Osteoblast (primary cell): ENCODE data around the gene TMEM115. TPM values are rescaled to one million over a fixed set of nuclear protein-coding genes. Genes with fewer than 3 reads are reported as not detected.

Experiments used
- DNase-seq: peaks from one replicate; pipeline ENCODE4 v3.0.0; 2011; ENCODE audit warnings: low spot score, mixed read lengths; ENCODE audit not compliant: insufficient read length; ENCODE audit errors: missing footprints
- H2AFZ ChIP-seq: 2 replicates; pipeline ENCODE4 v1.6.0; 2011; ENCODE audit warnings: mild to moderate bottlenecking, low read length
- H3K27ac ChIP-seq: 2 replicates; pipeline ENCODE4 v1.5.1; 2011; ENCODE audit warnings: mild to moderate bottlenecking, low read depth, low read length, moderate library complexity
- H3K27me3 ChIP-seq: 2 replicates; pipeline ENCODE4 v1.6.0; 2012; ENCODE audit warnings: mild to moderate bottlenecking, control low read depth, inconsistent platforms, low read length, moderate library complexity; ENCODE audit not compliant: insufficient read depth
- H3K36me3 ChIP-seq: 2 replicates; pipeline ENCODE4 v1.5.1; 2011; ENCODE audit warnings: mild to moderate bottlenecking, low read length, control low read depth, moderate library complexity; ENCODE audit not compliant: insufficient read depth
- H3K4me1 ChIP-seq: 2 replicates; pipeline ENCODE4 v1.5.1; 2011; ENCODE audit warnings: mild to moderate bottlenecking, low read length, control low read depth, moderate library complexity; ENCODE audit not compliant: insufficient read depth
- H3K4me2 ChIP-seq: 2 replicates; pipeline ENCODE4 v1.6.0; 2011; ENCODE audit warnings: mild to moderate bottlenecking, low read length; ENCODE audit not compliant: insufficient read depth
- H3K4me3 ChIP-seq: fragments of 200-600 bp; sonication (generic); 3 replicates; pipeline ENCODE4 v1.5.1; 2012; ENCODE audit warnings: mild to moderate bottlenecking, low read length, inconsistent platforms; ENCODE audit not compliant: insufficient read depth
- H3K79me2 ChIP-seq: 2 replicates; pipeline ENCODE4 v1.6.0; 2012; ENCODE audit warnings: mild to moderate bottlenecking, low read length, control low read depth, inconsistent platforms; ENCODE audit not compliant: insufficient read depth
- H3K9me3 ChIP-seq: 2 replicates; pipeline ENCODE4 v1.5.1; 2011; ENCODE audit warnings: low read depth, low read length, control low read depth
- H4K20me1 ChIP-seq: 2 replicates; pipeline ENCODE4 v1.6.0; 2012; ENCODE audit warnings: mild to moderate bottlenecking, low read length, control low read depth; ENCODE audit not compliant: insufficient read depth
- total RNA-seq: library from RNA; depleted of rRNA; stranded (reverse); fragments of >200 nt; gene quantifications from 2 replicates; pipeline ENCODE4 v1.2.3, GENCODE V29; 2012
- TF ChIP-seq, protein P1 (sequence below): IDR thresholded peaks from 2 replicates; pipeline ENCODE4 v1.5.1; 2011; ENCODE audit warnings: mild to moderate bottlenecking, low read depth, low read length, moderate library complexity; ENCODE audit errors: extremely low read depth

The TMEM115 gene
- total RNA-seq, 1 donor = 73.1 TPM

DNA sequence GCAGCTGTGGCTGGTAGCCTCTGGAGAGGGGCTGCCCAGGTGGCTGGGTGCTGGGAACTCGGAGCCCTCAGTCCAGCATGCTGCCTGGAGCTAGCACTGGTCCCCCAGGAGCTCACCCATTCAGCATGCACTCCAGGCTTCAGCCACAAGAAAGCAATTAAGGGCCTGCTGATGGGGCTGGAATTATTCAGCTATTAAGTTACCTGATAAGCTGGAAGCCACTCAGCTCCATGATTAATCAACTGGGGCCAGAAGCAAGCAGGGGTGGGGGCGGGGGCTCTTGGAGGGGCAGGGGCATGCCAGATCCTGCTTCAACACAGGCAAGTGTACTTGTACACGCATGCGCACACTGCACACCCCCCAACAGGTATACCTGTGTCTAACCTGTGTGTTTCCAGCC lies 22.1 kb upstream of the TMEM115 start:
- no peaks in the 10 kb centered on the region for H3K4me1 ChIP-seq
- H3K9me3 ChIP-seq = no peaks in the 10 kb centered on the region
- no peaks in the 10 kb centered on the region for H3K79me2 ChIP-seq
- H3K36me3 ChIP-seq = no peaks in the 10 kb centered on the region
- no peak overlapping the region for H3K27ac ChIP-seq
- H4K20me1 ChIP-seq = no peaks in the 10 kb centered on the region
- TF ChIP-seq, protein P1, sequence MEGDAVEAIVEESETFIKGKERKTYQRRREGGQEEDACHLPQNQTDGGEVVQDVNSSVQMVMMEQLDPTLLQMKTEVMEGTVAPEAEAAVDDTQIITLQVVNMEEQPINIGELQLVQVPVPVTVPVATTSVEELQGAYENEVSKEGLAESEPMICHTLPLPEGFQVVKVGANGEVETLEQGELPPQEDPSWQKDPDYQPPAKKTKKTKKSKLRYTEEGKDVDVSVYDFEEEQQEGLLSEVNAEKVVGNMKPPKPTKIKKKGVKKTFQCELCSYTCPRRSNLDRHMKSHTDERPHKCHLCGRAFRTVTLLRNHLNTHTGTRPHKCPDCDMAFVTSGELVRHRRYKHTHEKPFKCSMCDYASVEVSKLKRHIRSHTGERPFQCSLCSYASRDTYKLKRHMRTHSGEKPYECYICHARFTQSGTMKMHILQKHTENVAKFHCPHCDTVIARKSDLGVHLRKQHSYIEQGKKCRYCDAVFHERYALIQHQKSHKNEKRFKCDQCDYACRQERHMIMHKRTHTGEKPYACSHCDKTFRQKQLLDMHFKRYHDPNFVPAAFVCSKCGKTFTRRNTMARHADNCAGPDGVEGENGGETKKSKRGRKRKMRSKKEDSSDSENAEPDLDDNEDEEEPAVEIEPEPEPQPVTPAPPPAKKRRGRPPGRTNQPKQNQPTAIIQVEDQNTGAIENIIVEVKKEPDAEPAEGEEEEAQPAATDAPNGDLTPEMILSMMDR = no peak
- peaks cover 3% of the 10 kb centered on the region for H3K27me3 ChIP-seq
- no peak for DNase-seq
- H3K4me3 ChIP-seq = no peak overlapping the region
- no peak overlapping the region for H2AFZ ChIP-seq
- no peak overlapping the region for H3K4me2 ChIP-seq

DNA sequence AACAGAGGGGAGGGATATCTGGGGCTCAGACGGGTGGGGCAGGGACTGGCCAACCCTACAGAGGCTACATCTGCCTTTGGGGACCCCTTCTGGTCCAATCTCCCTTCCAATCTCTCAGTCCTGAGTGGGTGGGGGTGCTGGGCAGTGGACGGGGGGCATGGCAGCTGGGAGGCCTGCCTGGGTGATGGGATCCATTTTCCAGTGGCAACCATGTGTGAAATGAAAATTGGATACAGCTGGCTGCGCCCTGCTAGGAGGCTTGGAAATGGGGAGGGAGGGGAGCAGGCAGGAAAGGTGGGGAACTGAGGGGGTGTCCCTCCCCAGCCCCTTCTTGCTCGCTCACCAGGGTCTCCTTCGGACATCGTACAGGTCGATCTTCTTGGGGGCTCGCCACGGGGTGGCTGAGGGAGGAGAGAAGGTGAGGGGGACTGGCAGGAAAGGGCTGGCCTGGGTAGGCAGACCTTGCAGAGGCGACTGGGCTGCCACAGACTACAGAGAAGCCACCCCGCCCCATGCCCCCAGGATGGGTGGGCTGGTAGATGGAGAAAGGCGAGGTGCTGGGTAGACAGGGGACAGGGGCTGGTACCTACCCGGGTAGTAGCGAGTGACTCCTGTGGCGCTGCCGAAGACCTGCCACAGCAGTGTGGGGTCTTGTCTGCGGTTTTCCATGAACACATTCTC lies 21.2 kb upstream of the TMEM115 start:
- H4K20me1 ChIP-seq = no peaks in the 10 kb centered on the region
- H3K27me3 ChIP-seq = peaks cover 3% of the 10 kb centered on the region
- TF ChIP-seq, protein P1 = no peak
- H3K79me2 ChIP-seq = no peaks in the 10 kb centered on the region
- no peaks in the 10 kb centered on the region for H3K4me1 ChIP-seq
- no peaks in the 10 kb centered on the region for H3K36me3 ChIP-seq
- no peak for DNase-seq
- H3K4me3 ChIP-seq = no peak overlapping the region
- H3K9me3 ChIP-seq = no peaks in the 10 kb centered on the region
- H2AFZ ChIP-seq = no peak overlapping the region
- no peak overlapping the region for H3K4me2 ChIP-seq
- H3K27ac ChIP-seq = no peak overlapping the region

GRCh38 chr3:50378757-50379156 lies 19.4 kb upstream of the TMEM115 start:
- Histone ChIP-seq H3K9me3 (no peaks in the 10 kb centered on the region), H3K4me3 (no peak overlapping the region), H3K27ac (no peak overlapping the region), H2AFZ (no peak overlapping the region), H3K27me3 (peaks cover 3% of the 10 kb centered on the region), H3K79me2 (no peaks in the 10 kb centered on the region), H3K36me3 (no peaks in the 10 kb centered on the region), H4K20me1 (no peaks in the 10 kb centered on the region), H3K4me2 (no peak overlapping the region), H3K4me1 (no peaks in the 10 kb centered on the region)
- no peak for DNase-seq
- TF ChIP-seq, protein P1 = no peak

DNA sequence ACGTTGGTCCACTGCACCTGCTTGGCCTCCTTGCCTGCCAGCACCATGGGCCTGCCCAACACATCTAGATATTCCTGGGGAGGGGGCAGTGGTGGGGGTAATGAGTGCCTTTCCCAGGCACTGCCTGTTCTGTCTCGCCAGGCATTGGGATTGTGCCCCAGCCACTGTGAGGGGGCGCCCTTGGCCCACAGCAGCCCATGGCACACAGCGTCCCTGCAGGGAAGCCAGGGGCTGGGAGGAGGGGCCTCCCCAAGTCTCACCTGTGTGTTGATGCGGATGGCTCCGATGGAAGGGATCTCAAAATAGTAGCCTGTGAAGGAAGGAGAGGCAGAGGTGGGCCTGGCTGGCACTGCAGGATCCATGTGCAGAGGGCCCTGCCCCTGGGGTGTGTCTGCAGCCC lies 18.7 kb upstream of the TMEM115 start:
- Histone ChIP-seq H3K27ac (no peak overlapping the region), H3K9me3 (no peaks in the 10 kb centered on the region), H3K27me3 (peaks cover 3% of the 10 kb centered on the region), H3K4me3 (no peak overlapping the region), H3K4me2 (no peak overlapping the region), H2AFZ (no peak overlapping the region), H3K36me3 (no peaks in the 10 kb centered on the region), H4K20me1 (no peaks in the 10 kb centered on the region), H3K4me1 (no peaks in the 10 kb centered on the region), H3K79me2 (no peaks in the 10 kb centered on the region)
- no peak for DNase-seq
- TF ChIP-seq, protein P1 = no peak
